GM19025 (cell line): ENCODE measurements around the gene SLC13A3.

Experiments
- ATAC-seq: cut with Tn5 transposase; IDR thresholded peaks from one replicate; pipeline ENCODE4 v1.9.1; 2021; ENCODE audit warnings: mild to moderate bottlenecking, low read depth, moderate library complexity; ENCODE audit not compliant: unreplicated experiment

SLC13A3 gene

DNA sequence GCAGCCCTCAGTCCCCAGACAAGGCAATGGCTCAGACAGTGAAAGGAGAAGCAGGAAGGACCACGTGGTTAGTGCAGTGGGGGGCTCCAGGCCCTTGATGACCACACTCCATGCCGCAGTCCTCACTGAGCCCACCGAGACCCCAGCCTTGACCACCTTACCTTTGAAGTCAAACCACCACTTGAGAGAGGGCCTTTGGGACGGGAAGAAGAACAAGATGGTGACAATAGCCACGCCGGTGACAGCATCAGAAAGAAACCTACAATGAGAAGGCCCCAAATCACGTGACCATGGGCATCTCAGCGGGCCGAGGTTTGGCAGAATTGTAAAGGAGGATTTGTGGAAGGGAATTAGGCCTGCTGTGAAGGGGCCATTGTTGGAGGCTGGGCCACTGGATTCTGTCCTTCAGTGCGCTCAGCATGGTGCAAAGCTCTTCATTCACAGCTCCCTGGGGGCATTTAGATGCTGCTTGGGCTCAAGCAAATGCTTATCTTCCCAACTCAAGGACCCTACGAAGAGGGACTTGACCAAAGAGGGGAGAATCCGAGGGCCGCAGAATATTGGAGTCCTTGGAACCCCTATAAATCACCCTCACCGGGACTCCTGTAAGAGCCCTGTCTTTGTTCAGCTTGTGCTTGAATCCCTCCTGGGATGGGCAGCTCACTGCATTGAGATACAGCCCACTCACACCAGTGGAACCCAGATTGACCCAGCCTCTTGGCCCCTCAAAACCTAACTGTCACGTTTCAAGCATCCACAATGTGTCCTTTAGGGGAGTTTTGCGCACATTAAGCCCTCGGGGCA, 67.6 kb downstream of the SLC13A3 start:
- no peak for ATAC-seq

DNA sequence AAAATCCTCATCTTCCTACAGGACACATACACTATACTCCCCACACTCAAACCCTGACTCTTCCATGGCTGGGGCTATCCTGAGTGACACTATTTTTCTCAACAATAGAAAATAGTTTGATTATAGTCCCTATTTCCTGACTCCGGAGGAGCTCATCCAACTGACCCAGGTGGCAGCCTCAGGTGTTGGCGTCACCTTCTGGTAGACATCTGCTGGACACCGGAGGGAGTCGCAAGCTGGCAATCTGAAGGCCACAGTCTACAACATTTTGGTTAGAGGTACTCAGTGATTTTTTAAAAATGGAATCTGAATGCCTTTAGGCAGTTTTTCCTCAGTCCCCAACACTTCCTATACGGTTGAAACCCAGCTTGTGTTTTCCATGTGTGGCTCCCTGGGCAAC, 68.6 kb downstream of the SLC13A3 start:
- no peak for ATAC-seq

GRCh38 chr20:46581391-46581790, 69.9 kb downstream of the SLC13A3 start:
- no peak for ATAC-seq

GRCh38 chr20:46580613-46581205, 70.5 kb downstream of the SLC13A3 start:
- no peak for ATAC-seq

DNA sequence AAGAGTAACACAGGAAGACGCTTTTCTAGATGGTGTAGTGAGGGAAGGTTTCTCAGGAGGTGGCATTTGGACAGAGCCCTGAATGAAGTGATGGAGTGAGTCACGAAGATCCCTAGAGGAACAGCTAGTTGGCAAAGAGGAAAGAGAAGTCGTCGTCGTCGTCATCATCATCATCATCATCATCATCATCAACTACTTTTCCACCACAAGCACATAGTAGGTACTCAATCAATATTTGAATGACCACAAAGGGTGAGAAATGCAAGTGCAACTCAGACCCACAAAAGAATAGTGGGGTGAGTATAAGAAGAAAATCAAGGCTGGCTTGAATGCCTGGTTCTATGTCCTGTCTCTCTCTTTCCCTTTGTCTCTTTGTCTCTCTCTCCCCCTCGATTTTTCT, 72.5 kb downstream of the SLC13A3 start:
- ATAC-seq = no peak

- no peak for ATAC-seq
Measured at GRCh38 chr20:46576774-46577395, 74.4 kb downstream of the SLC13A3 start.

DNA sequence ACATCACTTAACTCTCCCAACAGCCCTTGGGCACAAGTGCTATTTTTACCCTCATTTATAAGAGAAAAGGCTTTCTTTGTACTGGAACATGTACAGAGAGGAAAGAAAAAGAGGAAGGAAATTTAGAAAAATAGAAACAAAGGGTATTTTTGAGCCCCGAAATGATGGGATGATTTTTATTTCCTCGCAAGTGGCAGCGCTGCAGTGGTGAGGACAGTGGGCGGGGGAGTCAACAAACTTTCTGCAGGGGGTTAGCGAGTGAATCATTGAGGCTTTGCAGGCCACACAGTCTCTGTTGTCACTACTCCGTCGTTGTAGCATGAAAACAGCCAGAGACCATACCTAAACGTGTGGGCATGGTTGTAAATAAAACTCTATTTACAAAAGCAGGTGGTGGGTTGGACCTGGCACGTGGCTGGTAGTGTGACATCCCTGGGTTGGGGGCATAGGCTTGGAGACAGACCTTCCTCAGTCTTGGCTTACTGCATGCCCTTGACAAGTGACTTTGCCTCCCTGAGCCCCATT, 75.3 kb downstream of the SLC13A3 start:
- ATAC-seq = no peak

- no peak for ATAC-seq
Measured at GRCh38 chr20:46575394-46575793, 75.9 kb downstream of the SLC13A3 start.

GRCh38 chr20:46573788-46574584, 77.3 kb downstream of the SLC13A3 start:
- ATAC-seq = no peak

GRCh38 chr20:46573234-46573633, 78.0 kb downstream of the SLC13A3 start:
- no peak for ATAC-seq

DNA sequence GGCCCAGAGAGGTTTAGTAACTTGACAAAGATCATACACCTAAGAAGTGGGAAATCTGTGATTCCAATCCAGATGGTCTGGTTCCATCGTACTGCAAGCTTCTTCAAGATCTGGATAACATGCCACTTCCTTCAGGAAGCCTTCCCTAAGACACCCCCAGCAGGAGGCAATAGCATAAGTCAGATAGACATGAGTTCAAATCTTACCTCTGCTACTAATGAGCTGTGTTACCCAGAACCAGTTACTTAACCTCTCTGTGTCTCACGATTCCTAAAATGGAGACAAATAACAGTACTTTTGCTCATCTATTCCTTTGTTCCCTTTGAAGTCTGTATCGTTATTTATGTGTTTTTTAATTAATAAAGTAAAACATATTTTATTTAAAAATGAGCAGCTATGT, 78.5 kb downstream of the SLC13A3 start:
- ATAC-seq = no peak

DNA sequence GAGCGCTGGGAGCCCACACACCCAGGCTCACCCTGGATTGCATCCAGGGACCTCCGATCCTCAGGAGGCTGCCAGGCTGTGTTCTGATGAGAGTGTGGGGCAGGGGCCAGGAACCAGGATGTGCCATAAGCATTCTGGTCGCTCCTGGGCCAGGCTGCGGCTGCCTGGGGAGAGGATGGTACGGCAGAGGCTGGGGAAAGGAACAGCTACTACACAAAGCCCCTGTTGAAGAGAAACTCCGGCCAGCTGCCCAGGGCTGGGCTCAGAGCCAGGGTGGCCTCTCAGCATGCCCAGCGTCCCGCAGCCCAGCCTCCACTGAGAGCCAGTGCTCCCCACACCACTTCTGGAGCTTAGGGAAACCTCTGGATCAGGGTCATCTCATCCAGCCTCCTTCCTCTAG, 79.1 kb downstream of the SLC13A3 start:
- ATAC-seq = no peak

- no peak for ATAC-seq
Measured at GRCh38 chr20:46571418-46571817, 79.8 kb downstream of the SLC13A3 start.

GRCh38 chr20:46570956-46571355, 80.3 kb downstream of the SLC13A3 start:
- no peak for ATAC-seq

DNA sequence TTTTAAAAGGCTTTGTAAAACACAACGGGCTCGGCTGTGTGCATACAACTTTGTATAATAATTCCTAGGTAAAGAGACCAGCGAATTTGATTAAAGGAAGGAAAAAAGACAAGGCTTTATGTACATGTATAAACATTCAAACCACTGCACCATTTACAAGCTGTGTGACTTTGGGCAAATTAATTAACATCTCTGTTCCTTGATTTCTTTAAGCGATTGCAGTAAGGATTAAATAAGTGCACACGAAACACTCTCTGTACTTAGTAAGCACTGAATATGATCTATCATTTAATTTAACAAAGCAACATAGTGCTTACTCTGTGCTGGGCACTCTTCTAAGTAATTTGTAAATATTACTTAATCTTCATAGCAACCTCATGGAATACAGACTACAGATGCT, 81.3 kb downstream of the SLC13A3 start:
- no peak for ATAC-seq

GRCh38 chr20:46568570-46569129, 82.6 kb downstream of the SLC13A3 start:
- ATAC-seq = no peak

DNA sequence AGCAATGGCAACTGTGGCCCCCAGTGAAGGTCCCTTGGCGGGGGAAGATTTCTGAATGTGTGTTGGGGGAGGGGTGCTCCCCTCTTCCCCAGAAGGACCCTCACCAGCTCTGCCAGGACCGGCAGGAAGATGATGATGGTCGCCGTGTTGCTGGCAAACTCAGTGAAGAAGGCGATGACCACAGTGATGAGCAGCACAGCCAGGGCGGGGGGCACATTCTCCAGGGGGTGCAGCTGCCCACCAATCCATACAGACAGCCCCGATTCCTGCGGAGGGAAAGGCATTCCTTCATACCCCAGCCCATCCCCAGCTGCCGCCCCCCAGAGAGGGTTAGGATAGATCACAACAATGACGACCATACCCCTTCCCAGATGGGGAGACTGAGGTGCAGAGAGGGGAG, 85.1 kb downstream of the SLC13A3 start:
- no peak for ATAC-seq

DNA sequence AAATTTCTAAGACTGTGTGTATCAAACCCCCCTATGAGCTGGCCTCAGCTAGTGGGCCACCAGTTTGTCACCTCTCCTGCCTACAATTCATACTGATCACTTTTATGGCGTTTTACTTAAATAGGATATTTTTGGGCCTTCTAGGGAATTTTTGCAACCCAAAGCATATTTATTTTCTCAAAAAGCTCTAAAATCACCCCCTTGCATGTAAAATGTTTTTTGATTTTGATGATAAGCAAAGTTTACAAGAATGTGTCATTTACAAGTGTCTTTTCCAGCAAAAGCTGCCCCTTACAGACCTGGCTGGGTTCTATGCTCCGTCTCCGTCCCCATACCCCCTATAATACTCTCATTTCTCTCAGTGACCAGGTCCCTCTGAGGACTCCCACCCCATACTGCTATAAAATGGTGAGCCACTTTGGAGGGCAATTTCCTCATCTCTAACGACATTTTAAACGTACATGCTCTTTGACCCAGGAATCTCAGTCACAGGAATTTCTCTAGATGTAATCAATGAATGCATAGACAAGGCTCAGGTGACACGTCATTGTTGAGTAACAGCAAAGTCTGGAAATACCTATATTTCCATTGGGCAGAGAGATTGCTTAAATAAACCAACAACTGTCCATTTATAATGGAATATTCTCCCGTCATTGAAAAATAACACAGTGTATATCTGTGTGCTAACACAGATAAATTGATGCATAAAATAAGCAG, 86.9 kb downstream of the SLC13A3 start:
- no peak for ATAC-seq

GRCh38 chr20:46563860-46564221, 87.4 kb downstream of the SLC13A3 start:
- ATAC-seq = no peak
